Stimulated activated CD8-positive, alpha-beta memory T cell treated with anti-CD3 and anti-CD28 coated beads, Interleukin-4, amount 100 ng/mL, for 24 hours (primary cell): Measurements from ENCODE around the gene GNAL.
"Not testable (repeated sequence)": the region's sequence is repeated elsewhere in the genome, so short reads cannot be mapped to it uniquely, and the experiment has no call there.

ENCODE experiments used
- DNase-seq: peaks from one replicate; pipeline ENCODE4 v3.0.0-alpha.2; 2020; ENCODE audit warnings: low read depth

The GNAL gene

DNA sequence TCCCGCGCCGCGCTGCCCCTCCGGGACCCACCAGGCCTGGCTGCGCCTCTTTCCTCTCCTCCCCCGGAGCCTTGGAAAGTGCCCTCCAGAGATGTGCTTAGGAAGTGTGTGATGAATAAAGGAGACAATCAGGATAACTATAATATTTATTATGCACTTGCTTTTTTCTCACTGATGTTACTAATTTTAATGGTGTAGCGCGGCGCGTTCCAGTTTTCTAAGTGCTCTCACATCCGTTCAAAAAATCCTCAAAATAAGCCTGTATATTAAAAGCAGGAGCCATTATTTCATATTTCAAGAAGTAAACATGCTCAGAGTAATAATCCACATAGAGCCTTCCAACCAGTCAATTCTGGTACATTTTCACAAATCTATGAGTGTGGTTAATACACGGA, 220.0 kb downstream of the GNAL start:
- DNase-seq = no peak

DNA sequence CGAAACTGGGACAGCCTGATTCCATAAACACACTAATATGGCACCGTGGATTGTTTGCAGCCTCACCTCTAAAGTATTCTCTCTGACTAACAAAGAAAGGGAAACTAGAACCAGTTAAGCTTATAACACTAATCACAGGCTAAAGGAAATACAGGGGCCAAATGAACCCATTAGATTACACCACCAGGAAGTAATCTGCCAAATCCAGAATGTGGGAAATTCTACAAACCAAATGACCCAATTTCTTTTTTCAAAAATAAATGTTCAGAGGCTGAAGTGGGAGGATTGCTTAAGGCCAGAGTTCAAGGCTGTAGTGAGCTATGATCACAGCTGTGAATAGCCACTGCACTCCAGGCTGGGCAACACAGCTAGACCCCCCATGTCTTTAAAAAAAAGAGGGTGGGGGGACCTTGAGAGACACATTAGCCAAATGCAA, 220.5 kb downstream of the GNAL start:
- no peak for DNase-seq

GRCh38 chr18:11916880-11917279, 227.8 kb downstream of the GNAL start:
- not testable (repeated sequence) for DNase-seq

GRCh38 chr18:11919522-11919921, 230.5 kb downstream of the GNAL start:
- not testable (repeated sequence) for DNase-seq

DNA sequence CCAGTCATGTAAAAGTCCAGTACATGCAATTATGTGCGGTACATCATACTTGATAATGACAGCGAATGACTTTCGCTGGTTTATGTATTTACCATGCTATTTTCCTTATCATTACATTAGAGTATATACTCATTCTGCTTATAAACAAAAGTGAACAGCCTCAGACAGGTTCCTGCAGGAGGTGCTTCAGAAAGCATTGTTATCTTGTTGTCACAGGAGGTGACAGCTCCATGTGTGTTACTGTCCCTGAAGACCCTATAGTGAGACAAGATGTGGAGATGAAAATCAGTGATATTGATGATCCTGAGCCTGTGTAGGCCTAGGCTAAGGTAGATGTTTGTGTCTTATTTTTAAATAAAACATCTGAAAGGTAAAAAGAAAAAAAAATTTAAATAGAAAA, 234.4 kb downstream of the GNAL start:
- DNase-seq = no peak

GRCh38 chr18:11925800-11926481, 236.9 kb downstream of the GNAL start:
- DNase-seq = no peak

- no peak for DNase-seq
Measured at GRCh38 chr18:11927497-11927896, 238.4 kb downstream of the GNAL start.

- DNase-seq = no peak
Measured at GRCh38 chr18:11932393-11932792, 243.3 kb downstream of the GNAL start.
